ENCODE measurements around the gene SATB1. TPM values are rescaled to one million over a fixed set of nuclear protein-coding genes. Genes with fewer than 3 reads are reported as not detected.

SATB1 gene
- total RNA-seq, 1 donor from 2014 or later, result 7.7 TPM

GRCh38 chr3:18443665-18444594, 18.8 kb upstream of the SATB1 start:
- intact Hi-C loops (cut with DNase I), result no loop called here
- Histone ChIP-seq H3K27me3 (no peaks in the 10 kb centered on the region), H3K27ac (peak overlapping the region; percentile 36 to 62), H3K36me3 (no peaks in the 10 kb centered on the region), H3K4me3 (peak overlapping the region; percentile 69 to 96), H3K9me3 (peaks cover 0 to under 1% of the 10 kb centered on the region in 2 donors), H3K4me1 (peaks cover 11 to 14% of the 10 kb centered on the region in 2 donors)
- peak in 1 of 2 donors; percentile 64 for DNase-seq (ENCODE audit: low spot score in 2 of 2)
- TF ChIP-seq, protein P1, sequence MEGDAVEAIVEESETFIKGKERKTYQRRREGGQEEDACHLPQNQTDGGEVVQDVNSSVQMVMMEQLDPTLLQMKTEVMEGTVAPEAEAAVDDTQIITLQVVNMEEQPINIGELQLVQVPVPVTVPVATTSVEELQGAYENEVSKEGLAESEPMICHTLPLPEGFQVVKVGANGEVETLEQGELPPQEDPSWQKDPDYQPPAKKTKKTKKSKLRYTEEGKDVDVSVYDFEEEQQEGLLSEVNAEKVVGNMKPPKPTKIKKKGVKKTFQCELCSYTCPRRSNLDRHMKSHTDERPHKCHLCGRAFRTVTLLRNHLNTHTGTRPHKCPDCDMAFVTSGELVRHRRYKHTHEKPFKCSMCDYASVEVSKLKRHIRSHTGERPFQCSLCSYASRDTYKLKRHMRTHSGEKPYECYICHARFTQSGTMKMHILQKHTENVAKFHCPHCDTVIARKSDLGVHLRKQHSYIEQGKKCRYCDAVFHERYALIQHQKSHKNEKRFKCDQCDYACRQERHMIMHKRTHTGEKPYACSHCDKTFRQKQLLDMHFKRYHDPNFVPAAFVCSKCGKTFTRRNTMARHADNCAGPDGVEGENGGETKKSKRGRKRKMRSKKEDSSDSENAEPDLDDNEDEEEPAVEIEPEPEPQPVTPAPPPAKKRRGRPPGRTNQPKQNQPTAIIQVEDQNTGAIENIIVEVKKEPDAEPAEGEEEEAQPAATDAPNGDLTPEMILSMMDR (IDR thresholded peaks at IDR 0.05), result no peak

DNA sequence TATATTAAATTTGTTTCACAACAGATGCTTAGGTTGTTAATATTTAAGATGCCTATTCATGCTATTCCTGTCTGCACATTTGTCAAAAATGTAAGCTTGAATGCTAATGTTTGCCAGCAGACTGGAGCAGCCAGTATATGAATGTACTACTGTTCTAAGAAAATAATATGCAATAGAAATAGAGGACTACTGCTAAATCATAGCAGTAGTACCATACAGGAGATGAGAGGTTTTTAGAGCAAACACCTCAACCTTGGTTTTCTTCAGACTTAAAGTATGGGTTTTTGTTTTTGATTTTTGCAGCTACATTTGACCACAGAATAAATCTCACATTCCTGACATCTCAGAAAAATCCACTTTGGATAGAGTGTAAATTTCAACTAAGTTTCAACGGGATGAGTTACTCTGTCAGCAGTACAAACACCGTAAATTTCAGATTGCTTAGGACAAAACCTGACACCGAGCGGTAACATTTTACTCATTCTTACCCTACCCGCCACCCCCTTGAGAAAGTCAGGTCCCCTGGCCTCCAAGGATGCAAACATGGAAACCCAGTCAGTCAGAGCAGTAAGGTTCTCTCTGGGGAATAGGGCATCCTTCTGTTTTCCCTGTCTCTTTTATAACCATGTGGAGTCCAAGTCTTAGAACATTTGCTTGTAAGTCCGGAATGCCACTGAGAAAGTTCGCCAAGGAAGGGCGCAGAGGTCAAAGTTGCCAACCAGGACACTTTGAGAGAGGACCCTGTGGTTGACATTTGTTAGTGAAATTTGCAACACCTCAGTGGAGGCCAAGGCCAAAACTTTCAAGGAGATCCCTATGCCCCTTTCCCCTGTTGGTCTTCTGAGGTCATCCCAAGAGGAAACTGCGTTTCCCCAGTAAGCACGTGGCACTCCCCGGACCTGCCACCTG, 17.9 kb upstream of the SATB1 start:
- Histone ChIP-seq H3K9me3 (no peaks in the 10 kb centered on the region), H3K36me3 (no peaks in the 10 kb centered on the region), H3K4me3 (peak overlapping the region; percentile 69 to 96), H3K4me1 (peaks cover 11 to 14% of the 10 kb centered on the region in 2 donors), H3K27me3 (no peaks in the 10 kb centered on the region), H3K27ac (no peak overlapping the region)
- intact Hi-C loops (cut with DNase I), result no loop called here
- DNase-seq (ENCODE audit: low spot score in 2 of 2), result no peak
- TF ChIP-seq, protein P1 (IDR thresholded peaks at IDR 0.05), result no peak

DNA sequence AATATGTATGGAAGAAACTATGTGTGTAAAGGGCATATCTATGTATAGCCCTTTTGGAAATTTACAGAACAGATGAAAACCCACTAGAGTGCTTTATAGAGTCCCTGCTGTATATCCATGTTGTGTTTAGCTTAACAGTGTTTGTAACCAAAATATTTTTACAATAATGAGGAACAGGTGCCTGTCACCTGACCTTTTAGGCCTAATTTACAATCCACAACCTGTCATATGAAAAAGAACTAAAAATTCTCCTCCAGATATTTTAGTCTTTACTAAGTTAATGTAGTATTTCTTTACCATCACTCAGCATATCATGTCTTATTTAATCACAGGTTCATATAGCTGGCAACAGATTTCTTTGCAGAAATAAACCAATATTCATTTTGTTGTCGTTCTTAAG, 16.4 kb upstream of the SATB1 start:
- H3K27ac ChIP-seq, result no peak overlapping the region
- no peaks in the 10 kb centered on the region for H3K27me3 ChIP-seq
- TF ChIP-seq, protein P1 (IDR thresholded peaks at IDR 0.05), result no peak
- no peak overlapping the region for H3K4me3 ChIP-seq
- peaks cover 11 to 14% of the 10 kb centered on the region in 2 donors for H3K4me1 ChIP-seq
- DNase-seq (ENCODE audit: low spot score in 2 of 2), result no peak
- H3K9me3 ChIP-seq, result no peaks in the 10 kb centered on the region
- H3K36me3 ChIP-seq, result no peaks in the 10 kb centered on the region
- intact Hi-C loops (cut with DNase I), result no loop called here

DNA sequence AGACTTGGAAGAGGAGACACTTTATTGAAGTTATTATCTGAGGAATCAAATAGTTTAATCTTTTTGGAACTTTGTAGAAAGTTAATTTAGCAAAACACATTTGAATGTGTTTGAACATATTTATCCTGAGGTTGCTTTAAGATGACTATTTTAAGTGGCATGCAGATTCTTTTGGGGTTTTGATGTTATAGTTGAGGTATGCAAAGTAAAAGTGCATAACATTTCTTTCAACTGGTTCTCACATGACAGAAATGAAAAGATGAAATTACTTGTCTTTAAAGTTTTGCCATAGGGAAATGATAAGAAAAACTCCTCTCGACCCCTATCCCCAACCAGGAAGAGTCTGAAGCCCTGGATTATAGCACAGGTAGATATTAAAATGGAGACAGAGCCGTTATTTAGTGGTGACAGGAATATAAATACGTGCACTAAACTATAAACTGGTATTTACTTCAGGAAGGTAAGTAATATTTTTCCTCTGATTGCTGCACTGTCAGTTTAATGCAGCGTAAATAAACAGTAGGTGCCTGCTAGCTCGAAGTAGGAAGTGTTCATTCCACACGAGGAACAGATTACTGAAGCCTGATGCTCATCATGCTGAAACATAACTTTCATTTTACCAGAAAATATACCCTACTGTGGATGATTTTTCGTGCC, 15.1 kb upstream of the SATB1 start:
- no peaks in the 10 kb centered on the region for H3K36me3 ChIP-seq
- H3K9me3 ChIP-seq, result no peaks in the 10 kb centered on the region
- DNase-seq (ENCODE audit: low spot score in 2 of 2), result no peak
- H3K4me1 ChIP-seq, result peaks cover 6 to 8% of the 10 kb centered on the region in 2 donors
- H3K27ac ChIP-seq, result no peak overlapping the region
- no peak overlapping the region for H3K4me3 ChIP-seq
- intact Hi-C loops (cut with DNase I), result no loop called here
- TF ChIP-seq, protein P1 (IDR thresholded peaks at IDR 0.05), result no peak
- H3K27me3 ChIP-seq, result no peaks in the 10 kb centered on the region

GRCh38 chr3:18439281-18439680, 14.1 kb upstream of the SATB1 start:
- H3K27me3 ChIP-seq, result no peaks in the 10 kb centered on the region
- TF ChIP-seq, protein P1 (IDR thresholded peaks at IDR 0.05), result no peak
- intact Hi-C loops (cut with DNase I), result no loop called here
- H3K4me1 ChIP-seq, result peaks cover 6 to 7% of the 10 kb centered on the region in 2 donors
- H3K4me3 ChIP-seq, result no peak overlapping the region
- no peak for DNase-seq (ENCODE audit: low spot score in 2 of 2)
- H3K36me3 ChIP-seq, result no peaks in the 10 kb centered on the region
- H3K27ac ChIP-seq, result no peak overlapping the region
- H3K9me3 ChIP-seq, result no peaks in the 10 kb centered on the region

All from ascending aorta (tissue), 2 donors.